ENCODE results near the gene SLC38A11.

The SLC38A11 gene

GRCh38 chr2:164913011-164913410 lies 42.3 kb downstream of the SLC38A11 start:
- H3K4me3 ChIP-seq (ENCODE audit: low read depth, low read length), result peak overlapping the region; percentile 6
- H3K9ac ChIP-seq (ENCODE audit: low read depth, low read length), result 0 out of 2 replicates have a peak overlapping the region, but pooled peaks have one; percentile 42
- no peaks in the 10 kb centered on the region for H3K9me3 ChIP-seq (ENCODE audit: control insufficient read depth, insufficient read depth, low read length)
- H3K27me3 ChIP-seq (ENCODE audit: control insufficient read depth, insufficient read depth, low read length), result no peaks in the 10 kb centered on the region
- no peaks in the 10 kb centered on the region for H3K36me3 ChIP-seq (ENCODE audit: control insufficient read depth, insufficient read depth, low read length)
- peak overlapping the region; percentile 71 for H3K27ac ChIP-seq (ENCODE audit: low read depth, low read length)
- peaks cover 42% of the 10 kb centered on the region for H3K4me1 ChIP-seq (ENCODE audit: control insufficient read depth, insufficient read depth, low read length)

DNA sequence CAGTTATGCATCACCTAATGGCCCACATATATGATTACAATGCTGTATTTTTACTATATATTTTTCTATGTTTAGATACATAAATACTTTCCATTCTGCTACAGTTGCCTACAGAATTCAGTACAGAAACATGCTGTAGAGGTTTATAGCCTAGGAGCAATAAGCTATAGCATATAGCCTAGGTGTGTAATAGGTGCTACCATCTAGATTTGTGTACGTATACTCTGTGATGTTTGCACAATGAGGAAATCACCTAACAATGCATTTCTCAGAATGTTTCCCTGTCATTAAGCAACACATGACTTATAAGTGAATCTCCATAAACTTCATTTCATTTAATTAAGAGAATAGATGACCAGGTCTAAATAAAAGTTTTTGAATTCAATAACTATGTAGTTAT lies 43.5 kb downstream of the SLC38A11 start:
- Histone ChIP-seq H3K4me3 (ENCODE audit: low read depth, low read length) (no peak overlapping the region), H3K27me3 (ENCODE audit: control insufficient read depth, insufficient read depth, low read length) (no peaks in the 10 kb centered on the region), H3K9ac (ENCODE audit: low read depth, low read length) (no peak overlapping the region), H3K27ac (ENCODE audit: low read depth, low read length) (no peak overlapping the region), H3K36me3 (ENCODE audit: control insufficient read depth, insufficient read depth, low read length) (no peaks in the 10 kb centered on the region), H3K9me3 (ENCODE audit: control insufficient read depth, insufficient read depth, low read length) (no peaks in the 10 kb centered on the region), H3K4me1 (ENCODE audit: control insufficient read depth, insufficient read depth, low read length) (peaks cover 39% of the 10 kb centered on the region)

DNA sequence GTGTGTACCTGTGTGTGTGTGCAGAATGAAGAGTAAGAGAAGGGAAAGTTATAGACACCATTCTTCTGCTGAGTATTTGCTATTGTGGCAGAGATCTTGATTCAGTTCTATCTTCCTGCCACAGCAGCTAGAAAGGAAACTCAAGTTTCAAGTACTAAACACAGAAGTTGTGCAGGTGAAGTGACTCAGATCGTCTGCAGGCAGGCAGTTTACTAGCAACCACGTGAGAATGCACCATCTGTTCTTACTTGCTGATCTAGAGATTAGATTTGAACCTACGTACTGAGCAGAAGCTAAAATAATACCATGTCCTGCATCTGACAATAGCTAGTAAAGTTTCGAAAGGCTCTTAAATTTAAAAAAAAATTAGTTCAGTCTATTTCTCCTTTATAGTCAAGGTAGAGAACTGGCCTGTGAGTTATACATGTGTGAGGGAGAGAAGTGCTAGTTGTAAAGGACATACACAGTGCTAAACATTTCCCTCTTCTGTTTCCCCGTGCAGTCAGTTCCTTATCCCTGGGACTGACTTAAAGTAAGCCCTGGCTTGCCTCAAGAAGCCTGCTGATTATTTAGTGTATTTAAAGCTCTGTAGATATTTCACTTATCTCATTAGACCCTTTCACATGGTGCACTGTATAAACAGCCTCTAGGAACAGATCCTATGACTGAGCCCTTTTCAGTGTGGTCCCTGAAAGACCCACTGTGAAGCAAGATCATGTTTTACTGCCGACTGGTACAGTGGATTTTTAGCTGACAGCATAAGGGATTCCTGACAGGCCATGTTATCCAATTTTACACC lies 45.0 kb downstream of the SLC38A11 start:
- Histone ChIP-seq H3K27ac (ENCODE audit: low read depth, low read length) (peak overlapping the region; percentile 26), H3K27me3 (ENCODE audit: control insufficient read depth, insufficient read depth, low read length) (no peaks in the 10 kb centered on the region), H3K9me3 (ENCODE audit: control insufficient read depth, insufficient read depth, low read length) (no peaks in the 10 kb centered on the region), H3K9ac (ENCODE audit: low read depth, low read length) (no peak overlapping the region), H3K4me1 (ENCODE audit: control insufficient read depth, insufficient read depth, low read length) (peaks cover 39% of the 10 kb centered on the region), H3K36me3 (ENCODE audit: control insufficient read depth, insufficient read depth, low read length) (no peaks in the 10 kb centered on the region), H3K4me3 (ENCODE audit: low read depth, low read length) (no peak overlapping the region)

DNA sequence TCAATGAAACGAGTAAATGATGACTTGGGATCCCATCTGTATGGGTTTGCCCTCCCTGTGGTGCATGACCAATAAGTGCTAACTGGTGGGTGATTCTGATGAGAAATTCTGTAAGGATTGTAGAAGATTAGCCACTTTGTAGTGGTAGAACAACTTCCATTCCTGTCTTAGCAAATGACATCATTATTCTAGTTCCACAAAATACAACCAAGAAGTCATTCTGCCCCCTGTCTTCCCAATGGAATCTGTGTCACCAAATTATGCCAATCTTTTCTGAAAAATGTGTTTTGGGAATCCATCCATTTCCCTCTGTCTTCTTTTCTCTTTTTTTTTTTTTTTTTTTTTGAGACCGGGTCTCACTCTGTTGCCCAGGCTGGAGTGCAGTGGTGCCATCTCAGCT lies 48.4 kb downstream of the SLC38A11 start:
- Histone ChIP-seq H3K27me3 (ENCODE audit: control insufficient read depth, insufficient read depth, low read length) (no peaks in the 10 kb centered on the region), H3K9me3 (ENCODE audit: control insufficient read depth, insufficient read depth, low read length) (no peaks in the 10 kb centered on the region), H3K27ac (ENCODE audit: low read depth, low read length) (no peak overlapping the region), H3K36me3 (ENCODE audit: control insufficient read depth, insufficient read depth, low read length) (no peaks in the 10 kb centered on the region), H3K9ac (ENCODE audit: low read depth, low read length) (no peak overlapping the region), H3K4me3 (ENCODE audit: low read depth, low read length) (no peak overlapping the region), H3K4me1 (ENCODE audit: control insufficient read depth, insufficient read depth, low read length) (peaks cover 9% of the 10 kb centered on the region; the same call in 1 of the 2 replicates)

GRCh38 chr2:164905307-164905706 lies 50.0 kb downstream of the SLC38A11 start:
- Histone ChIP-seq H3K4me1 (ENCODE audit: control insufficient read depth, insufficient read depth, low read length) (peaks cover 5% of the 10 kb centered on the region; the same call in 1 of the 2 replicates), H3K27ac (ENCODE audit: low read depth, low read length) (no peak overlapping the region), H3K9me3 (ENCODE audit: control insufficient read depth, insufficient read depth, low read length) (no peaks in the 10 kb centered on the region), H3K4me3 (ENCODE audit: low read depth, low read length) (no peak overlapping the region), H3K27me3 (ENCODE audit: control insufficient read depth, insufficient read depth, low read length) (no peaks in the 10 kb centered on the region), H3K36me3 (ENCODE audit: control insufficient read depth, insufficient read depth, low read length) (no peaks in the 10 kb centered on the region), H3K9ac (ENCODE audit: low read depth, low read length) (no peak overlapping the region)

DNA sequence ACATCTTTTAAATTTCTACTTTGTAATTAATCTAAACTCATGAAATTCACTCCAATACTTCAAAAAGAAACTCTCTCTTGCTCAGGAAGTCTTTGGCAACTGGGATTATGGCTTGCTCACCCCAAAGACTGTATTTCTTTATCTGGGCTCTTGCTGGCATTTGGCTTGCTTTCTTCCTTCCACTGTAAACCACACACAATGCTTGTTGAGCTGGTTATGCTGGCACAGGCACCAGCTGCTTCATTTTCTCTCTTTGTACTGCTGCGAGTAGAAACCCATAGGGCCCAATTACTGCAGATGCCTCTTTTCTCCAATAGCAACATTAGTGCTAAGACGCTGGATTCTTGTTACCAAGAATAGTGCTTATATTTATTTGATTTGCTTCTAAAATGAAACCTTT lies 51.4 kb downstream of the SLC38A11 start:
- no peak overlapping the region for H3K27ac ChIP-seq (ENCODE audit: low read depth, low read length)
- H3K4me3 ChIP-seq (ENCODE audit: low read depth, low read length), result no peak overlapping the region
- no peaks in the 10 kb centered on the region for H3K27me3 ChIP-seq (ENCODE audit: control insufficient read depth, insufficient read depth, low read length)
- H3K4me1 ChIP-seq (ENCODE audit: control insufficient read depth, insufficient read depth, low read length), result no peaks in the 10 kb centered on the region; the same call in 1 of the 2 replicates
- no peaks in the 10 kb centered on the region for H3K9me3 ChIP-seq (ENCODE audit: control insufficient read depth, insufficient read depth, low read length)
- H3K36me3 ChIP-seq (ENCODE audit: control insufficient read depth, insufficient read depth, low read length), result no peaks in the 10 kb centered on the region
- no peak overlapping the region for H3K9ac ChIP-seq (ENCODE audit: low read depth, low read length)

DNA sequence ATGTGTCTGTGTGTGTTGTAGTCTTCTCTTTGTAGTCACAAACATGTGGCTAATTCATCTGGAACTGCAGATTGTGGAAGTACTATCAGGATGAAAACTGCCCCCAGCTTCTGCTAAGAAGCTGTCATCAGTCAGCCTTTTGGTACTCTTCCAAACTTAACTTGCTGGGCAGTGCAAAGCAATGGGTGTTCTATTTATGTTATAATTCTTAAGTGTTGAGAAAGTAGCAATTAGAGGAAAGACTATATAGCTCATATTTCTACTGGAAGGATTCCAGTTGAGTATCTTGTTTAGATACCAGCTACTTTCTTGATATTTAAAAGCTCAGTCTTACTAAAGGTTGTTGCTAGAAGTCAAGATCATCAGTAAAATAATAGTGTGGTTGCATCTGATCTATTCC lies 52.1 kb downstream of the SLC38A11 start:
- no peak overlapping the region for H3K4me3 ChIP-seq (ENCODE audit: low read depth, low read length)
- H3K4me1 ChIP-seq (ENCODE audit: control insufficient read depth, insufficient read depth, low read length), result peaks cover 6% of the 10 kb centered on the region
- H3K36me3 ChIP-seq (ENCODE audit: control insufficient read depth, insufficient read depth, low read length), result no peaks in the 10 kb centered on the region
- H3K27me3 ChIP-seq (ENCODE audit: control insufficient read depth, insufficient read depth, low read length), result no peaks in the 10 kb centered on the region
- no peak overlapping the region for H3K9ac ChIP-seq (ENCODE audit: low read depth, low read length)
- no peak overlapping the region for H3K27ac ChIP-seq (ENCODE audit: low read depth, low read length)
- no peaks in the 10 kb centered on the region for H3K9me3 ChIP-seq (ENCODE audit: control insufficient read depth, insufficient read depth, low read length)

DNA sequence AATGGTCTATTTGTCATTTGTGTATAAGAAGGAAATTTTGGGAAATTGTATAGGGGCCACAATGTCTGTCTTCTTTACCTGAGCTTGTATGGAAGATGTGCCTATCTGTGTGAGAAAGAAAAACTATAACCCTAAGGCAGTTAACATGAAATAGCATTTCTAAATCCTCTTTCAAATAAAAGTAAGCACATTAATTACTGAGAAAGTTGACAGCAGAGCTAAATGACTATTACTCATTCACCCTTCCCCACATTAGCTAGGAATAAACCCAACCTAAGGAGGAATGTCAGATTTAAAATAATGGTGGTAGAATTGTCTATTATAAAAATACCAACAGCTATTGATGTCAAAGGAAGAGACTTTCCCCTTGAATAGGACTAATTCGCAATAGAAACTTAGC lies 56.2 kb downstream of the SLC38A11 start:
- Histone ChIP-seq H3K27ac (ENCODE audit: low read depth, low read length) (no peak overlapping the region), H3K27me3 (ENCODE audit: control insufficient read depth, insufficient read depth, low read length) (no peaks in the 10 kb centered on the region), H3K9me3 (ENCODE audit: control insufficient read depth, insufficient read depth, low read length) (no peaks in the 10 kb centered on the region), H3K9ac (ENCODE audit: low read depth, low read length) (no peak overlapping the region), H3K4me1 (ENCODE audit: control insufficient read depth, insufficient read depth, low read length) (peaks cover 27% of the 10 kb centered on the region), H3K36me3 (ENCODE audit: control insufficient read depth, insufficient read depth, low read length) (no peaks in the 10 kb centered on the region), H3K4me3 (ENCODE audit: low read depth, low read length) (no peak overlapping the region)

GRCh38 chr2:164898475-164898874 lies 56.9 kb downstream of the SLC38A11 start:
- no peaks in the 10 kb centered on the region for H3K27me3 ChIP-seq (ENCODE audit: control insufficient read depth, insufficient read depth, low read length)
- peaks cover 27% of the 10 kb centered on the region for H3K4me1 ChIP-seq (ENCODE audit: control insufficient read depth, insufficient read depth, low read length)
- H3K9ac ChIP-seq (ENCODE audit: low read depth, low read length), result no peak overlapping the region
- no peak overlapping the region for H3K27ac ChIP-seq (ENCODE audit: low read depth, low read length)
- H3K4me3 ChIP-seq (ENCODE audit: low read depth, low read length), result no peak overlapping the region
- no peaks in the 10 kb centered on the region for H3K9me3 ChIP-seq (ENCODE audit: control insufficient read depth, insufficient read depth, low read length)
- no peaks in the 10 kb centered on the region for H3K36me3 ChIP-seq (ENCODE audit: control insufficient read depth, insufficient read depth, low read length)

GRCh38 chr2:164897469-164898260 lies 57.7 kb downstream of the SLC38A11 start:
- no peak overlapping the region for H3K27ac ChIP-seq (ENCODE audit: low read depth, low read length)
- H3K4me1 ChIP-seq (ENCODE audit: control insufficient read depth, insufficient read depth, low read length), result peaks cover 27% of the 10 kb centered on the region
- H3K4me3 ChIP-seq (ENCODE audit: low read depth, low read length), result no peak overlapping the region
- no peaks in the 10 kb centered on the region for H3K27me3 ChIP-seq (ENCODE audit: control insufficient read depth, insufficient read depth, low read length)
- H3K36me3 ChIP-seq (ENCODE audit: control insufficient read depth, insufficient read depth, low read length), result no peaks in the 10 kb centered on the region
- H3K9me3 ChIP-seq (ENCODE audit: control insufficient read depth, insufficient read depth, low read length), result no peaks in the 10 kb centered on the region
- no peak overlapping the region for H3K9ac ChIP-seq (ENCODE audit: low read depth, low read length)
